AG20443 (cell line): Measurements from ENCODE around the gene NFATC2IP.
"Not testable (repeated sequence)": the region's sequence is repeated elsewhere in the genome, so short reads cannot be mapped to it uniquely, and the experiment has no call there.

Source experiments
- DNase-seq: peaks from one replicate; pipeline ENCODE4 v3.0.0; 2012; ENCODE audit warnings: low spot score, mixed read lengths

Gene NFATC2IP

GRCh38 chr16:28974007-28974436, 23.3 kb downstream of the NFATC2IP start:
- peak; percentile 76 for DNase-seq

DNA sequence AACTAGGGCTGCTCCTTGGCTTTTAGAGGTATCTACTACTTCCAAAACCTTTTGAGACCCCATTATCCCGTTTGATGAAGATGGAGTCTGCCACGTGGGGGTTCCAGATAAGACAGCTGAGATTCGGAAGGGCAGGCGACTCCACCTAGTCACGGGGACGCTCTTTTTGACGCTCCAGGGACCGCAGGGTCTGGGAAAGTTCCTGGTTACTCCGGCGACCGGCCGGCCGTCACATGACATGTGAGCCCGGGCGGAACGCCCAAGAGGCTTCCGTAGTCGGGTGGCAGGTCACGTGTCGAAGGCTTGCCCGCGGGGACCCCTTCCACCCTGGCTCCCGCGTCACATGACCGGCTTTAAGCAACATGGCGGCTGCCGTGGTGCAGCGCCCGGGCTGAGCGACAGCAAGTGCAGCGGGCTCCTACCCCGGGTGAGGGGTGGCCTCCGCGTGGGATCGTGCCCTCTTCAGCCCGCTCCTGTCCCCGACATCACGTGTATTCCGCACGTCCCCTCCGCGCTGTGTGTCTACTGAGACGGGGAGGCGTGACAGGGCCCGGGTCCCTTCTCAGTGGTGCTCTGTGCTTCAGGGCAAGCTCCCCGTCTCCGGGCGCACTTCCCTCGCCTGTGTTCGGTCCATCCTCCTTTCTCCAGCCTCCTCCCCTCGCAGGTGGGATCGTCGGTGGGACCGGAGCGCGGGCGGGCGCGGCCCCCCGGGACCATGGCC, 23.9 kb downstream of the NFATC2IP start, which contains the start of gene SPNS1:
TSS of gene SPNS1 (plus strand) at position 342 of the 721 bp plus-strand sequence. CDS start at position 716, 374 bp downstream.
- DNase-seq, result peak; percentile 99

GRCh38 chr16:28975158-28975599, 24.4 kb downstream of the NFATC2IP start:
- no peak for DNase-seq

DNA sequence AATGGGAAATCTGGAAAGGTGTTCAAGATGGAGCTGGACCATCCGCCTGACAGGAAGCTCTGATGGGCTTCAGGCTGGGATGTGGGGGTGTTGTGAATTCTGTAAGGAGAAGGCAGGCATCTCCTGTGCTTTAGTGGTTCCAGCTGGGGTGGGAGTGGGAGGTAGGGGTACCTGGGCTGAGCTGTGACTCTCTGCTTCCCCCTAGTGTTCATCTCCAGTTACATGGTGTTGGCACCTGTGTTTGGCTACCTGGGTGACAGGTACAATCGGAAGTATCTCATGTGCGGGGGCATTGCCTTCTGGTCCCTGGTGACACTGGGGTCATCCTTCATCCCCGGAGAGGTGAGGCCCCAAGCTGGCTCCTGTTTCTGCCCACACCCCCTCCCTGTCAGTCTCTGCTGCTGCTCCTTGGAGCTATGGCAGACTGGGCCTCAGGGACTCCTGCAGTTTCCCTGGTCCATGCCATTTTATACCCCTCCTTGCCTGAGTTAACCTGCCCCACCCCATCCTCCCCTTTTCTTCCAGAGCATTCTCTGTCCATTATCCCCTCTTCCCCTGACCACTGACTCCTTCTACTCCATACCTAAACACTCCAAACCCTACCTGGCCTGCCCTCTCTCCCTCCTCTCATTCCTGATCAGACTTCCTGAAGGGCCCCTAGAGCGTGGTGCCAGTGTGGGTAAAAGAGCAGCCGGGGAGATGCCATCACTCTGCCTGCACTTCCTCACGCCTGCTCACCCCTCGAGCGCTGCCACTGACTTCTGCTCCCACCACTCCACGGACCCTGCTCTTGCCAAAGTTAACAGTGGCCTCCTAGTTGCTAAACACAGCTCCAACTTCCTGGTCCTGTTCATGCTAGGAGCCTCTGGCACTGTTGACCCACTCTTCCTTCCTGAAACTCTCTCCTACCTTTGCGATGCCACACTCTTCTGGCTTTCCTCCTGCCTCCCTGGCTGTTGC, 27.2 kb downstream of the NFATC2IP start:
- DNase-seq, result no peak

DNA sequence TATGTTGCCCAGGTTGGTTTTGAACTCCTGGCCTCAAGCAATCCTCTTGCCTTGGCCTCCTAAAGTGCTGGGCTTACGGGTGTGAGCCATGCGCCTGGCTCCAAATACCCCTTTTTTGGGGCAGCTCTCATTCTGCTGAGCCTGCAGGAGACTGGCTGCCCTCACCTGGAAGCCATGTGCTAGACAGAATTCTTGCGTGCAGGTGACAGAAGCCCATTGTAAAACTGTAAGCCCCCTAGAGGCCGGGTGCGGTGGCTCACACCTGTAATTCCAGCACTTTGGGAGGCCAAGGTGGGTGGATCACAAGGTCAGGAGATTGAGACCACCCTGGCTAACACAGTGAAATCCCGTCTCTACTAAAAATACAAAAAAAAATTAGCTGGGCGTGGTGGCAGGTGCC, 29.6 kb downstream of the NFATC2IP start:
- not testable (repeated sequence) for DNase-seq

- DNase-seq, result no peak
These were observed 30.2 kb downstream of the NFATC2IP start for GRCh38 chr16:28980929-28981328.

GRCh38 chr16:28981517-28981916, 30.8 kb downstream of the NFATC2IP start:
- DNase-seq, result peak; percentile 30

DNA sequence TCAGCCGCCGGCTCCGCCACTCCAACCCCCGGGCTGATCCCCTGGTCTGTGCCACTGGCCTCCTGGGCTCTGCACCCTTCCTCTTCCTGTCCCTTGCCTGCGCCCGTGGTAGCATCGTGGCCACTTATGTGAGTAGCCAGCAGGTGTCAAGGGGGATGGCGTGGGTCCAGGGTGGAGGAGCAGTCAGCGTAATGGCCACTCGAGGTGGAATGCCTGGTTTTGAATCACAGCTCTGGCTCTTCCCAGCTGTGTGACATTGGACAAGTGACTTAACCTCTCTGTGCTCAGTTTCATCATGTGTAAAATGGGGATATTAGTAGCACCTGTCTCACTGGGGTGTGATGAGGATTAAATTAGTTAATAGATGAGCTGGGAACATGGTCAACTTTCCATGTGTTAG, 31.7 kb downstream of the NFATC2IP start:
- DNase-seq, result no peak

DNA sequence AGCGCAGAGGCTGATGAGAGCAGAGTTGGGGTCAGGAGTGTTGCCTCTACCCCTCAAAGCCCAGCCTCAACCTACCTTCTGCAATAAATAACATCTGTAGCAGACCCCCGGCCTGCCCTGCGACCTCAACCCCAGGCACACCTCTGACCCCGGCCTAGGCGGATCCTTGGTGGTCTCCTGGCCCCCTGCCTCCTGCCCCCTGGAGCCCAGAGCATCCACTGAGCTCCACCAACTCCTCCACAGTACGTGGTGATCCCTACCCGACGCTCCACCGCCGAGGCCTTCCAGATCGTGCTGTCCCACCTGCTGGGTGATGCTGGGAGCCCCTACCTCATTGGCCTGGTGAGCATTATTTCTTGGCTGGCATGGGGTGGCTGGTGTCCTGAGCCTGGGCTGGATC, 32.2 kb downstream of the NFATC2IP start:
- DNase-seq, result no peak

DNA sequence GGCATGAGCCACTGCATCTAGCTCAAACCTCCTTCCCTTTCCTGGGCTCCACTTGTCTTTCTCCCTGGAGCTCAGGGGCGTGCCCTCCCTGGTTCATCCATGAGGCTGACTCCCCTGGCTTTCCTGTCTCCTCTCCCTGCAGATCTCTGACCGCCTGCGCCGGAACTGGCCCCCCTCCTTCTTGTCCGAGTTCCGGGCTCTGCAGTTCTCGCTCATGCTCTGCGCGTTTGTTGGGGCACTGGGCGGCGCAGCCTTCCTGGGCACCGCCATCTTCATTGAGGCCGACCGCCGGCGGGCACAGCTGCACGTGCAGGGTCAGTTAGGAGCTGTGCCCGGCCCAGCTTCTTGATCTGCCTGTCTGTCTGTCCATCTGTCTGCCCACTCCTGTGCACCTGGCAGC, 32.9 kb downstream of the NFATC2IP start:
- no peak for DNase-seq

GRCh38 chr16:28984091-28984490, 33.4 kb downstream of the NFATC2IP start:
- DNase-seq, result no peak

DNA sequence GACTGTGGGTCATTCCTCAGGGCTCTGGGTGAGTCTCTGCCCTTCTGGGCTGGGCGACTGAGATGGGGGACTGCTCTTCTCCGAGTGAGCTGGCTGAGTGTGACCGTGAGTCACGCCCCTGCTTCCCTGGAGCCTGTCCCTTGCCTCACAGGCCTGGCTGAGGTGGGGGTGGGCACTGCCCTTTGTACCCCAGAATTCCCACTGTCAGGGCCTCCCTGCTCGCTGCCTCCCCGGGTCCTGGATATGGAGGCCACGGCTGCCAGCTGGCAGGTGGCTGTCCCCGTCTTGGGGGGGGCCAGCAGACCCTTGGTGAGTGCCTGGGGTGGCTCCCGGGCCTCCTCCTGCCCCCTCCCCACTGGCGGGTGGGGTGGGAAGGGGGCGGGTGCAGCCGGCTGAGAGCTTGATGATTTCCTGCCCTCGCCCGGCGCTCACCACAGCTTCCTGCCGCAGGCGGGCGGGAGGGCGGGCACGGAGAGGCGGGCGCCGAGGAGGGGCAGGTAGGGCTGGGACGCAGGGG, 33.9 kb downstream of the NFATC2IP start, which contains the start of gene LAT:
TSS of gene LAT (plus strand) at position 434 of the 517 bp plus-strand sequence. CDS start 366 bp downstream, outside the sequence.
- DNase-seq, result no peak

DNA sequence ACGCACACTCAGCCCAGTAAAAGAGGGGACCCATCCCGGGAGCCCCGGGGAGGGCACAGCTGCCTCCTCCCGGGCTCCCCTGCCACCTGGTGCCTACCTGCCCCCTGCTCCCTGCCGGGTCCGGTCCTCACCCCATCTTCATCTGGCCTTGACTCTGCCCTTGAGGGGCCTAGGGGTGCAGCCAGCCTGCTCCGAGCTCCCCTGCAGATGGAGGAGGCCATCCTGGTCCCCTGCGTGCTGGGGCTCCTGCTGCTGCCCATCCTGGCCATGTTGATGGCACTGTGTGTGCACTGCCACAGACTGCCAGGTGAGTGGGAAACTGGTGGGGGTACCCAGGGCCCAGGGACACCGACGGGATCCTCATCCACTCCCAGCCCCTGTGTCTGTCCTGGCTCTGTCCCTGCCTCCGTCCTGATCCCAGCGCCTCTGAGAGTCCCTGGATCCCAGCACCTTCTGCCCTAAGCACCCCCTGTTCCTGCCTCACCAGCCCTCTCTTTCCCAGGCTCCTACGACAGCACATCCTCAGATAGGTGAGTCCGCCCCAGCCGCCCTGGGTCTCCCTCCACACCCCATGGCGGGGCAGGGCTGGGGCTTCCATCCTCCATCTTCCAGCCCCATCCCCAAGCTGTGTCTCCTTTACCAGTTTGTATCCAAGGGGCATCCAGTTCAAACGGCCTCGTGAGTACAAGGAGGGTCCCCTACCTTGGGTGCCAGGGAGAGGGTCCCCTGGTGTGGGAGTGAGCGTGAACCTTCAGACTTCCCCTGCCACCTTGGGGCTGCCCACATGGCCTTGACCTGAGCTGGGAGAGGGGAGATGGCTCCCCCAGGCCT, 34.7 kb downstream of the NFATC2IP start:
- no peak for DNase-seq

DNA sequence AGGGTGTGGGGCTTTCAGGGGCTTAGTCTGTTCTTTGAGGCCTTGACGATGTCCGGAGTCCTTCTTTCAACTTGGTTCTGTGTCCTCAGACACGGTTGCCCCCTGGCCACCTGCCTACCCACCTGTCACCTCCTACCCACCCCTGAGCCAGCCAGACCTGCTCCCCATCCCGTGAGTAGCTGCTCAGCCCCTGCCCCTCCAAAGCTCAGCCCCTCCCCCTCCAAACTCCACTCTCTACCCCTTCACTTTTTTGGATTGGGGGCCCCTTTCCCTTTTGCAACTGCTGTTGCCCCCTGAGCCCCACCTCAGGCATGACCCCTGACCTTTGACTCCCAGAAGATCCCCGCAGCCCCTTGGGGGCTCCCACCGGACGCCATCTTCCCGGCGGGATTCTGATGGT, 35.3 kb downstream of the NFATC2IP start:
- DNase-seq, result no peak

DNA sequence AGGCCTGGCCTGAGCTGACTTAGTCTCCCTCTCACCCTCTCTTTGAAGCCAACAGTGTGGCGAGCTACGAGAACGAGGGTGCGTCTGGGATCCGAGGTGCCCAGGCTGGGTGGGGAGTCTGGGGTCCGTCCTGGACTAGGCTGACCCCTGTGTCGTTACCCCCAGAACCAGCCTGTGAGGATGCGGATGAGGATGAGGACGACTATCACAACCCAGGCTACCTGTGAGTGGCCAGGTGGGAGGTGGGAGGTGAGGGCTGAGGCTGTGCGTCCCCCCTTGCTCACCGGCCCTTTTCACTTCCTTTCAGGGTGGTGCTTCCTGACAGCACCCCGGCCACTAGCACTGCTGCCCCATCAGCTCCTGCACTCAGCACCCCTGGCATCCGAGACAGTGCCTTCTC, 35.8 kb downstream of the NFATC2IP start:
- no peak for DNase-seq

GRCh38 chr16:28987170-28987853, 36.6 kb downstream of the NFATC2IP start:
- no peak for DNase-seq

DNA sequence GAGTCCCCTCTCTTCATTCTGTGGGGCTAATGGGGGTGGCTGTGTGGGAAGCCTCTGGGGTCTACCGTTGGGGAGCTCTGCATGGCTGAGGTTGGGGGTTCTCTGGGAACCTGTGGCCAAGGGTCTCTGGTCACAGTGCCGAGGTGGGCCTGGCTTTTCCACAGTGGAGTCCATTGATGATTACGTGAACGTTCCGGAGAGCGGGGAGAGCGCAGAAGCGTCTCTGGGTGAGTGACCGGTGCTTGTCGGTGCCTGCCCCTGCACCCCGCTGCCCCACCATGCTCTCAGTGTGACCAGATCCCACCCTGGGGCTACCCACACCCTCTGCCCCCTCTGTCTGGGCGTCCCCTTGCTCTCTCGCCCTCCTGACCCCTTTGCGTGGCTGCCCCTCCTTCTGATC, 38.6 kb downstream of the NFATC2IP start:
- no peak for DNase-seq

DNA sequence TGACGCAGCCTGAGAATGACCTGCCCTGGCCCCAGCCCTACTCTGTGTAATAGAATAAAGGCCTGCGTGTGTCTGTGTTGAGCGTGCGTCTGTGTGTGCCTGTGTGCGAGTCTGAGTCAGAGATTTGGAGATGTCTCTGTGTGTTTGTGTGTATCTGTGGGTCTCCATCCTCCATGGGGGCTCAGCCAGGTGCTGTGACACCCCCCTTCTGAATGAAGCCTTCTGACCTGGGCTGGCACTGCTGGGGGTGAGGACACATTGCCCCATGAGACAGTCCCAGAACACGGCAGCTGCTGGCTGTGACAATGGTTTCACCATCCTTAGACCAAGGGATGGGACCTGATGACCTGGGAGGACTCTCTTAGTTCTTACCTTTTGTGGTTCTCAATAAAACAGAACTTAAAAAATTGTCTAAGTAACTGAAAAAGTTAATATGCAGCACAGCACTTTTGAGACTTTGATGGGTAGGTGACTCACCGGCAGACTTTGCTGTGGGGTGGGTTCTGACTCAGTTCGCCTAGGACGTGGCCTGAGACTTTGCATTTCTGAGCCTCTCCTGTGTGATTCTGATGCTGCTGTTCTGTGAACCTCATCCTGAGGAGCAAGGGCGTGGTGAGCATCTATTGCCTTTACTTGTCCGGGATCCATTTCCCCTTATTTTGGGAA, 39.8 kb downstream of the NFATC2IP start:
- DNase-seq, result no peak

DNA sequence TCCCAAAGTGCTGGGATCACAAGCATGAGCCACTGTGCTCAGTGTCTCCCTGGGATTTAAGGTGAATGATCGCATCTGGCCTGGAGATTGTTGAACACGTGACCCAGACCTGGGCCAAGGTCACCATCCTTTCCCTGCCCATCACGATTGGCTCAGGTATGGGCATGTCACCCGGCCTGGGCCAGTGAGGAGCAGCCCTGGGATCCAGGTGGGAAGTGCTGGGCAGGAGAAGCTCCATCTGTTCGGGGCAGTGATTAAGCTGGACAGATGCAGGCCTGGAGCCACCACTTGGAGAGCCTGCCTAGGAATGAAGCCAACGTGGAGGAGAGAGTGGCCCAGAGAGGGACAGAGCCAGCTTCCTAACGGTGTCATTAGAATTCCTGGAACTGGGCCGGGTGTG, 41.0 kb downstream of the NFATC2IP start:
- no peak for DNase-seq

GRCh38 chr16:28992496-28992895, 41.8 kb downstream of the NFATC2IP start:
- no peak for DNase-seq
